HepG2 (cell line): ENCODE measurements around the gene RGN. TPM values are rescaled to one million over a fixed set of nuclear protein-coding genes. Genes with fewer than 3 reads are reported as not detected.
A peak's percentile ranks its signal among the peaks of the same experiment; 100 is the strongest.
"Not testable (repeated sequence)": the region's sequence is repeated elsewhere in the genome, so short reads cannot be mapped to it uniquely, and the experiment has no call there.

Experiments
- ATAC-seq: fragments of 200-7000 bp; cut with Tn5 transposase; 3 replicates; pipeline ENCODE4 v1.9.1; 2020; ENCODE audit warnings: mild to moderate bottlenecking, moderate library complexity
- BruUV-seq: library from RNA; stranded (reverse); fragments of 400-500 nt; replicated peaks from 2 replicates; lab custom pipeline; 2021; lab: Mats Ljungman, UMichigan
- CTCF ChIA-PET: fragments of 300-600 bp; formaldehyde crosslinking; extraction: SDS; loops from one replicate; lab custom pipeline; 2021; ENCODE audit warnings: low total read pairs, inconsistent platforms, low intra/inter-chr PET ratio; lab: Yijun Ruan, JAX
- POLR2A ChIA-PET: fragments of 350-600 bp; sonication (Branson Sonifier 250); formaldehyde crosslinking; loops from one replicate; lab custom pipeline; 2020; ENCODE audit warnings: antibody characterized with exemption, inconsistent platforms; lab: Yijun Ruan, JAX
- DNase-seq: peaks from one replicate; pipeline ENCODE4 v3.0.0-alpha.2; 2015; ENCODE audit warnings: low spot score
- FAIRE-seq: peaks from 3 replicates; lab custom pipeline; 2011; peaks lifted over from hg19 to GRCh38; lab: Jason Lieb, UNC
- H2AFZ ChIP-seq: one replicate; pipeline ENCODE4 v1.6.1; 2011; ENCODE audit warnings: low read length, inconsistent platforms
- H3K27ac ChIP-seq: fragments of 300-600 bp; 3 replicates; pipeline ENCODE4 v1.8.0; 2011; ENCODE audit warnings: mixed run types, mild to moderate bottlenecking, mixed read lengths, low read length, inconsistent platforms; ENCODE audit not compliant: insufficient read depth; ENCODE audit errors: extremely low read length
- H3K27me3 ChIP-seq, 2 experiments: fragments of 200-600 bp in 1 of 2; 2 replicates in 1 of 2; 3 replicates in 1 of 2; pipeline versions ENCODE4 v1.6.0 to v1.8.0; 2011; ENCODE audit warnings: low read length in 2 of 2, mild to moderate bottlenecking in 2 of 2, moderate library complexity in 2 of 2, inconsistent platforms in 1 of 2; ENCODE audit not compliant: insufficient read depth in 2 of 2, control insufficient read depth in 1 of 2
- H3K36me3 ChIP-seq, 2 experiments: fragments of 200-600 bp in 1 of 2; replicated peaks in 1 of 2; 2 replicates in 1 of 2; 3 replicates in 1 of 2; pipeline versions ENCODE4 v1.5.1 to v1.8.0; 2011; ENCODE audit warnings: low read length in 2 of 2, inconsistent platforms in 1 of 2; ENCODE audit not compliant: insufficient read depth in 2 of 2, control insufficient read depth in 1 of 2
- H3K4me1 ChIP-seq: 2 replicates; pipeline ENCODE4 v1.5.1; 2012; ENCODE audit warnings: low read length, inconsistent platforms; ENCODE audit not compliant: insufficient read depth
- H3K4me2 ChIP-seq: 2 replicates; pipeline ENCODE4 v1.6.0; 2011; ENCODE audit warnings: low read depth, low read length, inconsistent platforms
- H3K4me3 ChIP-seq, 3 experiments: fragments of 200-600 bp in 1 of 3; sonication (generic), shearing (Covaris generic) in 1 of 3; replicated peaks in 1 of 3; 2 replicates each; pipeline ENCODE4 v1.5.1; 2011 to 2016; ENCODE audit warnings: low read length in 3 of 3, inconsistent platforms in 2 of 3, low read depth in 2 of 3, mild to moderate bottlenecking in 2 of 3, control low read depth in 1 of 3, mixed read lengths in 1 of 3; ENCODE audit not compliant: insufficient read depth in 1 of 3
- H3K79me2 ChIP-seq: one replicate; pipeline ENCODE4 v1.6.1; 2011; ENCODE audit warnings: low read length, inconsistent platforms; ENCODE audit not compliant: insufficient read depth
- H3K9ac ChIP-seq: 2 replicates; pipeline ENCODE4 v1.6.0; 2011; ENCODE audit warnings: mild to moderate bottlenecking, low read depth, low read length, inconsistent platforms; ENCODE audit not compliant: insufficient read depth
- H3K9me3 ChIP-seq: 2 replicates; pipeline ENCODE4 v1.5.1; 2012; ENCODE audit warnings: mild to moderate bottlenecking, low read length
- H4K20me1 ChIP-seq: 2 replicates; pipeline ENCODE4 v1.6.0; 2011; ENCODE audit warnings: inconsistent platforms, mild to moderate bottlenecking, low read length, moderate library complexity; ENCODE audit not compliant: insufficient read depth
- FOSL2 ChIP-seq: sonication (generic); formaldehyde crosslinking; IDR thresholded peaks from 2 replicates; pipeline ENCODE4 v1.4.0; 2020; ENCODE audit warnings: missing genetic modification reagents
- GATA4 ChIP-seq: sonication (generic); IDR thresholded peaks from 2 replicates; pipeline ENCODE4 v1.6.1; 2016; ENCODE audit warnings: antibody characterized with exemption, low read depth, borderline replicate concordance
- MBNL3 ChIP-seq: fragments of 250-450 bp; sonication (Bioruptor Pico); conservative IDR thresholded peaks from 2 replicates; pipeline ENCODE4 v1.8.0; 2022; ENCODE audit warnings: mild to moderate bottlenecking, inconsistent platforms
- RARA ChIP-seq: IDR thresholded peaks from 2 replicates; pipeline ENCODE4 v1.6.1; 2016; ENCODE audit warnings: missing genetic modification reagents, missing compliant biosample characterization
- REXO4 ChIP-seq: sonication (generic); formaldehyde crosslinking; IDR thresholded peaks from 2 replicates; pipeline ENCODE4 v1.8.0; 2022; ENCODE audit warnings: missing genetic modification reagents, mild to moderate bottlenecking, borderline replicate concordance
- ZMYM3 ChIP-seq: sonication (generic); formaldehyde crosslinking; IDR thresholded peaks from 2 replicates; pipeline ENCODE4 v1.5.1; 2020; ENCODE audit warnings: mild to moderate bottlenecking, missing genetic modification reagents
- WGBS: methylation state at CpG from one replicate; pipeline ENCODE4 v1.1.6; 2017; ENCODE audit warnings: low lambda C conversion rate; 5-methylcytosine and 5-hydroxymethylcytosine counted together
- in situ Hi-C: cut with HindIII; loops from 2 replicates; pipeline ENCODE4 v1.10.0; 2017; ENCODE audit warnings: low pct_unique_long_range_greater_than_20kb; ENCODE audit not compliant: extremely low pct_ligation_motif_present
- intact Hi-C: fragments of 100-400 bp; cut with micrococcal nuclease; formaldehyde crosslinking; loops from one replicate; pipeline ENCODE4 v1.10.0; 2022; ENCODE audit not compliant: unreplicated experiment
- polyA plus RNA-seq, 8 experiments: library from polyadenylated mRNA; depleted of rRNA in 3 of 8; stranded (reverse) in 7 of 8; unstranded in 1 of 8; fragments of >200 nt; fragmentation: Illumina TruSeq in 4 of 8; extraction: Trizol in 4 of 8; gene quantifications; 2 replicates each; pipeline versions ENCODE4 v1.2.1 to v1.2.3, GENCODE V29; 2011 to 2016; ENCODE audit warnings: low read depth in 4 of 8, missing spikeins in 1 of 8, mixed read lengths in 1 of 8; ENCODE audit not compliant: insufficient read depth in 1 of 8
- total RNA-seq, 5 experiments: library from RNA; depleted of rRNA; stranded (reverse); fragments of >200 nt; fragmentation: Illumina TruSeq; extraction: Trizol; gene quantifications; 2 replicates each; pipeline ENCODE4 v1.2.3, GENCODE V29; 2016; ENCODE audit warnings: low read depth in 1 of 5
- TF ChIP-seq, protein P1 (sequence below): IDR thresholded peaks from 2 replicates; pipeline ENCODE4 v1.6.1; 2016; ENCODE audit warnings: low read depth, borderline replicate concordance
- TF ChIP-seq, protein P2 (sequence below): sonication (generic); formaldehyde crosslinking; IDR thresholded peaks from 2 replicates; pipeline ENCODE4 v1.5.0; 2020; ENCODE audit warnings: mild to moderate bottlenecking, missing genetic modification reagents

Gene RGN
- total and polyA plus RNA-seq, 2 of the 13 experiments (the other 11 are each of a cell fraction or from before 2014, with no cell fraction given) = 19.6 to 74.4 TPM

DNA sequence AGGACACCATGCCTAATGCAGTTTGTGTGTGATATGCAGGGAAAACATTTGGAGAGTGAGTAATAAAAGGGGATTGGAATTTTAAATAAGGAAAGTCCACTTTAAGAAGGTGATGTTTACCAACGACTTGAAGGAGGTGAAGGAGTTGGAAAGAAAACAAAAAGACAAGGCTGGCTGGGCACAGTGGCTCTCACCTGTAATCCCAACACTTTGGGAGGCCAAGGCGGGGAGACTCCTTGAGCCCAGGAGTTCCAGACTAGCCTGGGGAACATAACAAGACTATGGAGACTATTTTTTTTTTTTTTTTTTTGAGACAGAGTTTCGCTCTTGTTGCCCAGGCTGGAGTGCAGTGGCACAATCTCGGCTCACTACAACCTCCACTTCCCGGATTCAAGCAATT is 55.2 kb downstream of the RGN start (continued):
- TF ChIP-seq GATA4 (no peak), MBNL3 (no peak), ZMYM3 (CRISPR knock-in tag) (no peak), REXO4 (no peak)
- TF ChIP-seq, protein P1, sequence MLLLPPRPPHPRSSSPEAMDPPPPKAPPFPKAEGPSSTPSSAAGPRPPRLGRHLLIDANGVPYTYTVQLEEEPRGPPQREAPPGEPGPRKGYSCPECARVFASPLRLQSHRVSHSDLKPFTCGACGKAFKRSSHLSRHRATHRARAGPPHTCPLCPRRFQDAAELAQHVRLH = no peak
- TF ChIP-seq, protein P2, sequence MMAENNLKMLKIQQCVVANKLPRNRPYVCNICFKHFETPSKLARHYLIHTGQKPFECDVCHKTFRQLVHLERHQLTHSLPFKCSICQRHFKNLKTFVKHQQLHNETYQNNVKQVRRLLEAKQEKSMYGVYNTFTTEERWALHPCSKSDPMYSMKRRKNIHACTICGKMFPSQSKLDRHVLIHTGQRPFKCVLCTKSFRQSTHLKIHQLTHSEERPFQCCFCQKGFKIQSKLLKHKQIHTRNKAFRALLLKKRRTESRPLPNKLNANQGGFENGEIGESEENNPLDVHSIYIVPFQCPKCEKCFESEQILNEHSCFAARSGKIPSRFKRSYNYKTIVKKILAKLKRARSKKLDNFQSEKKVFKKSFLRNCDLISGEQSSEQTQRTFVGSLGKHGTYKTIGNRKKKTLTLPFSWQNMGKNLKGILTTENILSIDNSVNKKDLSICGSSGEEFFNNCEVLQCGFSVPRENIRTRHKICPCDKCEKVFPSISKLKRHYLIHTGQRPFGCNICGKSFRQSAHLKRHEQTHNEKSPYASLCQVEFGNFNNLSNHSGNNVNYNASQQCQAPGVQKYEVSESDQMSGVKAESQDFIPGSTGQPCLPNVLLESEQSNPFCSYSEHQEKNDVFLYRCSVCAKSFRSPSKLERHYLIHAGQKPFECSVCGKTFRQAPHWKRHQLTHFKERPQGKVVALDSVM (CRISPR knock-in tag) = no peak

DNA sequence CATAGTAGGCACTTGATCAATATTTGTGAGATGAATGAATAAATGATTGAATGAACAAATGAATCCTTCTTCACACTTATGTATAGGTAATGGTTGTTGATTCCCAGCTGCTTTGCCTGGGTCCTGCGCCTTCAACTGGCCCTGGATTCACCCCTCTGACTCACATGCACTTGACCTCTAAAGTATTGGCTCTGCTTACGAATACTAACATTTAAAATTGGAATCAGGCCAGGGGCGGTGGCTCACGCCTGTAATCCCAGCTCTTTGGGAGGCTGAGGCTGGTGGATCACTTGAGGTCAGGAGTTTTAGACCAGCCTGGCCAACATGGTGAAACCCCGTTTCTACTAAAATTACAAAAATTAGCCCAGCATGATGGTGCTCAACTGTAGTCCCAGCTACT is 57.4 kb downstream of the RGN start:
- H2AFZ ChIP-seq, H3K4me2 ChIP-seq, CTCF ChIA-PET, H3K79me2 ChIP-seq, BruUV-seq, H3K4me1 ChIP-seq, H3K27me3 ChIP-seq, intact Hi-C loops, in situ Hi-C loops, H3K9me3 ChIP-seq, DNase-seq, ATAC-seq, H3K4me3 ChIP-seq, FAIRE-seq, H3K27ac ChIP-seq, H3K36me3 ChIP-seq, H4K20me1 ChIP-seq, H3K9ac ChIP-seq: not testable (repeated sequence)
- peak; percentile 35; the same call in 1 of the 2 replicates for TF ChIP-seq FOSL2 (CRISPR knock-in tag)
- TF ChIP-seq RARA (CRISPR knock-in tag) = peak; percentile 59
- POLR2A ChIA-PET = interaction anchor here (1.9 kb wide), 1 partner anchor 9 kb away, joined by 8 read pairs; the partner anchor contains the start of genes NDUFB11 and RBM10
- WGBS = 100% methylated on average over 4 of the region's 5 CpGs
